Measurements from ENCODE around the gene ASS1.

DNA sequence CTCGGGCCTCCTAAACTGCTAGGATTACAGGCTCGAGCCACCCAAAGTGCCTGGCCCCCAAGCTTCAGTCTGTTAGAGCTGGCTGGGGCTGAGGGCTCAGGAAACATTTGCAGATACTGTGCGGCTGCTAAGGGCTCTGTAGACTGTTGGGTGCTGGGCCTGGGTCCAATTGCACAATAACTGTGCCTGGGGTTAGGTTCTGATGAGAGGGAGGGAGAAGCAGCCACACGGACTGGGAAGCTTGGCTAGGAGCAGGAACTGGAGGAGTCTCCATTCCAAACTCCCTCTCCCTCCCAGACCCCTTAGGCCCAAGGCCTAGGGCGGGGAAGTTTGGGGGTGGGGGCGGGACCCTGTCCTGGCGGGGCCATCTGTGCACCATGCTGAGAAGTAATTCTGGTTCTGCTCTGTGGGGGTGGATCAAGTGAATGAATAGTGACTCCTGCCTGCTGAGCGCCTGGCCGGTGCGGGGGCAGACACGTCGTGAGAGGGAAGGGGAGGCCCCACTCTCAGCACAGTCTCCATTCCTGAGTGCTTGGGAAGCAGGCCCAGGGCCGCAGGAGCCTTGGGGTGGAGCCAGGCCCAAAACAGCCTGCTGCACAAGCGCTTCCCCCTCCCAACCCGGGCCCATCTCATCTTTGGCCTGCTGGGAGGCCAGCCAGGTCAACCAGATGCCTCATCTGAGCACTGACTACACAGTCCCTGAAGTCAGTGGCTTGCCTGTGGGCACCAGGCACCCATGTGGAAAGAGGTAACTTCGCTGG, 1.5 kb downstream of the ASS1 start:
- no peak for TF ChIP-seq POLR2A (IDR thresholded peaks at IDR 0.05)
- TF ChIP-seq, protein P1, sequence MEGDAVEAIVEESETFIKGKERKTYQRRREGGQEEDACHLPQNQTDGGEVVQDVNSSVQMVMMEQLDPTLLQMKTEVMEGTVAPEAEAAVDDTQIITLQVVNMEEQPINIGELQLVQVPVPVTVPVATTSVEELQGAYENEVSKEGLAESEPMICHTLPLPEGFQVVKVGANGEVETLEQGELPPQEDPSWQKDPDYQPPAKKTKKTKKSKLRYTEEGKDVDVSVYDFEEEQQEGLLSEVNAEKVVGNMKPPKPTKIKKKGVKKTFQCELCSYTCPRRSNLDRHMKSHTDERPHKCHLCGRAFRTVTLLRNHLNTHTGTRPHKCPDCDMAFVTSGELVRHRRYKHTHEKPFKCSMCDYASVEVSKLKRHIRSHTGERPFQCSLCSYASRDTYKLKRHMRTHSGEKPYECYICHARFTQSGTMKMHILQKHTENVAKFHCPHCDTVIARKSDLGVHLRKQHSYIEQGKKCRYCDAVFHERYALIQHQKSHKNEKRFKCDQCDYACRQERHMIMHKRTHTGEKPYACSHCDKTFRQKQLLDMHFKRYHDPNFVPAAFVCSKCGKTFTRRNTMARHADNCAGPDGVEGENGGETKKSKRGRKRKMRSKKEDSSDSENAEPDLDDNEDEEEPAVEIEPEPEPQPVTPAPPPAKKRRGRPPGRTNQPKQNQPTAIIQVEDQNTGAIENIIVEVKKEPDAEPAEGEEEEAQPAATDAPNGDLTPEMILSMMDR (IDR thresholded peaks at IDR 0.05): no peak
